HCT116 (cell line): ENCODE results near the gene CERS6.

Experiments
- CEBPB ChIP-seq: IDR thresholded peaks from 2 replicates; pipeline ENCODE4 v1.6.1; 2012; ENCODE audit warnings: low read depth
- CTCF ChIP-seq, 3 experiments: fragments of 200-600 bp in 1 of 3; sonication (generic) in 1 of 3; IDR thresholded peaks in 2 of 3; conservative IDR thresholded peaks in 1 of 3; 2 replicates each; pipeline ENCODE4 v1.5.1; 2012 to 2017; ENCODE audit warnings: low read depth in 2 of 3, low read length in 2 of 3, antibody characterized with exemption in 1 of 3, borderline replicate concordance in 1 of 3, control low read depth in 1 of 3, mild to moderate bottlenecking in 1 of 3, mixed read lengths in 1 of 3, mixed run types in 1 of 3, moderate library complexity in 1 of 3; ENCODE audit not compliant: insufficient read depth in 1 of 3
- EZH2 ChIP-seq: fragments of 200-600 bp; sonication (generic); IDR thresholded peaks from 2 replicates; pipeline ENCODE4 v1.6.1; 2017; ENCODE audit warnings: antibody characterized with exemption, mixed run types
- POLR2A ChIP-seq: IDR thresholded peaks from 2 replicates; pipeline ENCODE4 v1.7.0; 2011; ENCODE audit warnings: borderline replicate concordance; ENCODE audit not compliant: insufficient read depth, insufficient read length; ENCODE audit errors: extremely low read depth
- POLR2AphosphoS5 ChIP-seq: IDR thresholded peaks from 2 replicates; pipeline ENCODE4 v1.6.1; 2011; ENCODE audit warnings: mild to moderate bottlenecking, low read depth, low read length, moderate library complexity
- REST ChIP-seq: IDR thresholded peaks from 2 replicates; pipeline ENCODE4 v1.6.1; 2012; ENCODE audit warnings: low read depth
- SIN3A ChIP-seq: IDR thresholded peaks from 2 replicates; pipeline ENCODE4 v1.6.1; 2012; ENCODE audit warnings: low read depth
- TCF7L2 ChIP-seq: IDR thresholded peaks from 2 replicates; pipeline ENCODE4 v1.7.0; 2011; ENCODE audit warnings: borderline replicate concordance, inconsistent platforms; ENCODE audit not compliant: insufficient read depth, insufficient read length; ENCODE audit errors: extremely low read depth

- TF ChIP-seq CTCF (IDR thresholded peaks at IDR 0.05 in 2 of 3, conservative IDR thresholded peaks at IDR 0.05 in 1 of 3; ENCODE audit: borderline replicate concordance in 1 of 3, insufficient read depth in 1 of 3, low read depth in 2 of 3, low read length in 2 of 3), result no peak
- TF ChIP-seq POLR2AphosphoS5, result no peak
- no peak for TF ChIP-seq CEBPB
- no peak for TF ChIP-seq REST
- no peak for TF ChIP-seq POLR2A
- no peak for TF ChIP-seq TCF7L2
- TF ChIP-seq SIN3A, result no peak
- no peak for TF ChIP-seq EZH2
Observed at GRCh38 chr2:168723275-168723899, 267.3 kb downstream of the CERS6 start.
